Effector CD4-positive, alpha-beta T cell (primary cell): ENCODE data around the gene GPNMB.
"Not testable (repeated sequence)": the region's sequence is repeated elsewhere in the genome, so short reads cannot be mapped to it uniquely, and the experiment has no call there.

Experiments used
- DNase-seq: peaks from one replicate; pipeline ENCODE4 v3.0.0-alpha.2; 2020

GPNMB gene

GRCh38 chr7:23306936-23307521, 60.5 kb downstream of the GPNMB start:
- DNase-seq = no peak

GRCh38 chr7:23308754-23309153, 62.2 kb downstream of the GPNMB start:
- no peak for DNase-seq

- not testable (repeated sequence) for DNase-seq
Measured at GRCh38 chr7:23312141-23312540, 65.6 kb downstream of the GPNMB start.

- DNase-seq = no peak
Measured at GRCh38 chr7:23315366-23315765, 68.8 kb downstream of the GPNMB start.
